ENCODE data around the gene IMMP2L. TPM values are rescaled to one million over a fixed set of nuclear protein-coding genes. Genes with fewer than 3 reads are reported as not detected.

The IMMP2L gene
- total and polyA plus RNA-seq, 2 of the 13 experiments (the other 11 are each of a cell fraction or from before 2014, with no cell fraction given), result 7.8 to 16.9 TPM

DNA sequence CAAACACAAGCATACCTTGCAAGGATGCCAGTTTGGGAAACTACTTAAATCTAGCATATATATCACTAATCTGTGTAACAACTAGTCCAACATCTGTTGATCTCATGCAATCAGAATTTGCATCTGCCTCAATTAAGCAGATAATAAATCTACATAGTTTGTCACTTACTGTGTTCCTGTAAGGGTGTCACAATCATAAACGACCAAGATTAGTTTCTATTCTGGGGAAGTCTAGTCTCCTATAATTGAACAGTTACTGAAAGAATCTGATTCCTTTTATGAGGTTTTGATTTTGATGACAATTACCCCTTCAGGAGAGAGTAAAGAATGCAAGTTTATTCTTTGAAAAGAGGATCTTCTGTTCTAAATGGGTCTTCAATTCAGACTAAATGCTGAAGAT lies 556.8 kb downstream of the IMMP2L start:
- Histone ChIP-seq H2AFZ (ENCODE audit: low read length) (no peak overlapping the region), H3K36me3 (replicated peaks in 1 of 2; ENCODE audit: control insufficient read depth in 1 of 2, insufficient read depth in 2 of 2, low read length in 2 of 2) (no peaks in the 10 kb centered on the region), H3K4me1 (ENCODE audit: insufficient read depth, low read length) (no peaks in the 10 kb centered on the region), H3K79me2 (ENCODE audit: insufficient read depth, low read length) (no peaks in the 10 kb centered on the region), H4K20me1 (ENCODE audit: insufficient read depth, low read length) (no peaks in the 10 kb centered on the region), H3K27ac (ENCODE audit: extremely low read length, insufficient read depth, low read length) (no peak overlapping the region), H3K4me3 (replicated peaks in 1 of 3; ENCODE audit: insufficient read depth in 1 of 3, low read depth in 2 of 3, low read length in 3 of 3) (no peak overlapping the region), H3K4me2 (ENCODE audit: low read depth, low read length) (no peak overlapping the region), H3K9me3 (ENCODE audit: low read length) (no peaks in the 10 kb centered on the region), H3K9ac (ENCODE audit: insufficient read depth, low read depth, low read length) (no peak overlapping the region), H3K27me3 (ENCODE audit: control insufficient read depth in 1 of 2, insufficient read depth in 2 of 2, low read length in 2 of 2) (no peaks in the 10 kb centered on the region)
- no peak for FAIRE-seq
- CTCF ChIA-PET (ENCODE audit: low intra/inter-chr PET ratio, low total read pairs), result no interaction called here
- ATAC-seq, result no peak
- no peak for DNase-seq (ENCODE audit: low spot score)
- in situ Hi-C loops (cut with HindIII; ENCODE audit: extremely low pct_ligation_motif_present, low pct_unique_long_range_greater_than_20kb), result no loop called here
- intact Hi-C loops (cut with micrococcal nuclease; ENCODE audit: unreplicated experiment), result no loop called here
- no TSS peak for BruUV-seq (replicated peaks)
- POLR2A ChIA-PET, result no interaction called here
- WGBS (ENCODE audit: low lambda C conversion rate), result 3% methylated on average over 1 of the region's 1 CpG
- TF ChIP-seq, protein P1, sequence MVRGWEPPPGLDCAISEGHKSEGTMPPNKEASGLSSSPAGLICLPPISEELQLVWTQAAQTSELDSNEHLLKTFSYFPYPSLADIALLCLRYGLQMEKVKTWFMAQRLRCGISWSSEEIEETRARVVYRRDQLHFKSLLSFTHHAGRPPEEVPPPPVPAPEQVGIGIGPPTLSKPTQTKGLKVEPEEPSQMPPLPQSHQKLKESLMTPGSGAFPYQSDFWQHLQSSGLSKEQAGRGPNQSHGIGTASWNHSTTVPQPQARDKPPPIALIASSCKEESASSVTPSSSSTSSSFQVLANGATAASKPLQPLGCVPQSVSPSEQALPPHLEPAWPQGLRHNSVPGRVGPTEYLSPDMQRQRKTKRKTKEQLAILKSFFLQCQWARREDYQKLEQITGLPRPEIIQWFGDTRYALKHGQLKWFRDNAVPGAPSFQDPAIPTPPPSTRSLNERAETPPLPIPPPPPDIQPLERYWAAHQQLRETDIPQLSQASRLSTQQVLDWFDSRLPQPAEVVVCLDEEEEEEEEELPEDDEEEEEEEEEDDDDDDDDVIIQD (CRISPR knock-in tag; IDR thresholded peaks at IDR 0.05; ENCODE audit: low read depth), result no peak
- TF ChIP-seq, protein P2, sequence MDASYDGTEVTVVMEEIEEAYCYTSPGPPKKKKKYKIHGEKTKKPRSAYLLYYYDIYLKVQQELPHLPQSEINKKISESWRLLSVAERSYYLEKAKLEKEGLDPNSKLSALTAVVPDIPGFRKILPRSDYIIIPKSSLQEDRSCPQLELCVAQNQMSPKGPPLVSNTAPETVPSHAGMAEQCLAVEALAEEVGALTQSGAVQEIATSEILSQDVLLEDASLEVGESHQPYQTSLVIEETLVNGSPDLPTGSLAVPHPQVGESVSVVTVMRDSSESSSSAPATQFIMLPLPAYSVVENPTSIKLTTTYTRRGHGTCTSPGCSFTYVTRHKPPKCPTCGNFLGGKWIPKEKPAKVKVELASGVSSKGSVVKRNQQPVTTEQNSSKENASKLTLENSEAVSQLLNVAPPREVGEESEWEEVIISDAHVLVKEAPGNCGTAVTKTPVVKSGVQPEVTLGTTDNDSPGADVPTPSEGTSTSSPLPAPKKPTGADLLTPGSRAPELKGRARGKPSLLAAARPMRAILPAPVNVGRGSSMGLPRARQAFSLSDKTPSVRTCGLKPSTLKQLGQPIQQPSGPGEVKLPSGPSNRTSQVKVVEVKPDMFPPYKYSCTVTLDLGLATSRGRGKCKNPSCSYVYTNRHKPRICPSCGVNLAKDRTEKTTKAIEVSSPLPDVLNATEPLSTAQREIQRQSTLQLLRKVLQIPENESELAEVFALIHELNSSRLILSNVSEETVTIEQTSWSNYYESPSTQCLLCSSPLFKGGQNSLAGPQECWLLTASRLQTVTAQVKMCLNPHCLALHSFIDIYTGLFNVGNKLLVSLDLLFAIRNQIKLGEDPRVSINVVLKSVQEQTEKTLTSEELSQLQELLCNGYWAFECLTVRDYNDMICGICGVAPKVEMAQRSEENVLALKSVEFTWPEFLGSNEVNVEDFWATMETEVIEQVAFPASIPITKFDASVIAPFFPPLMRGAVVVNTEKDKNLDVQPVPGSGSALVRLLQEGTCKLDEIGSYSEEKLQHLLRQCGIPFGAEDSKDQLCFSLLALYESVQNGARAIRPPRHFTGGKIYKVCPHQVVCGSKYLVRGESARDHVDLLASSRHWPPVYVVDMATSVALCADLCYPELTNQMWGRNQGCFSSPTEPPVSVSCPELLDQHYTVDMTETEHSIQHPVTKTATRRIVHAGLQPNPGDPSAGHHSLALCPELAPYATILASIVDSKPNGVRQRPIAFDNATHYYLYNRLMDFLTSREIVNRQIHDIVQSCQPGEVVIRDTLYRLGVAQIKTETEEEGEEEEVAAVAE (CRISPR knock-in tag; IDR thresholded peaks at IDR 0.05; ENCODE audit: borderline replicate concordance), result no peak
- TF ChIP-seq, protein P3, sequence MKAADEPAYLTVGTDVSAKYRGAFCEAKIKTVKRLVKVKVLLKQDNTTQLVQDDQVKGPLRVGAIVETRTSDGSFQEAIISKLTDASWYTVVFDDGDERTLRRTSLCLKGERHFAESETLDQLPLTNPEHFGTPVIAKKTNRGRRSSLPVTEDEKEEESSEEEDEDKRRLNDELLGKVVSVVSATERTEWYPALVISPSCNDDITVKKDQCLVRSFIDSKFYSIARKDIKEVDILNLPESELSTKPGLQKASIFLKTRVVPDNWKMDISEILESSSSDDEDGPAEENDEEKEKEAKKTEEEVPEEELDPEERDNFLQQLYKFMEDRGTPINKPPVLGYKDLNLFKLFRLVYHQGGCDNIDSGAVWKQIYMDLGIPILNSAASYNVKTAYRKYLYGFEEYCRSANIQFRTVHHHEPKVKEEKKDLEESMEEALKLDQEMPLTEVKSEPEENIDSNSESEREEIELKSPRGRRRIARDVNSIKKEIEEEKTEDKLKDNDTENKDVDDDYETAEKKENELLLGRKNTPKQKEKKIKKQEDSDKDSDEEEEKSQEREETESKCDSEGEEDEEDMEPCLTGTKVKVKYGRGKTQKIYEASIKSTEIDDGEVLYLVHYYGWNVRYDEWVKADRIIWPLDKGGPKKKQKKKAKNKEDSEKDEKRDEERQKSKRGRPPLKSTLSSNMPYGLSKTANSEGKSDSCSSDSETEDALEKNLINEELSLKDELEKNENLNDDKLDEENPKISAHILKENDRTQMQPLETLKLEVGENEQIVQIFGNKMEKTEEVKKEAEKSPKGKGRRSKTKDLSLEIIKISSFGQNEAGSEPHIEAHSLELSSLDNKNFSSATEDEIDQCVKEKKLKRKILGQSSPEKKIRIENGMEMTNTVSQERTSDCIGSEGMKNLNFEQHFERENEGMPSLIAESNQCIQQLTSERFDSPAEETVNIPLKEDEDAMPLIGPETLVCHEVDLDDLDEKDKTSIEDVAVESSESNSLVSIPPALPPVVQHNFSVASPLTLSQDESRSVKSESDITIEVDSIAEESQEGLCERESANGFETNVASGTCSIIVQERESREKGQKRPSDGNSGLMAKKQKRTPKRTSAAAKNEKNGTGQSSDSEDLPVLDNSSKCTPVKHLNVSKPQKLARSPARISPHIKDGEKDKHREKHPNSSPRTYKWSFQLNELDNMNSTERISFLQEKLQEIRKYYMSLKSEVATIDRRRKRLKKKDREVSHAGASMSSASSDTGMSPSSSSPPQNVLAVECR (CRISPR knock-in tag; IDR thresholded peaks at IDR 0.05; ENCODE audit: borderline replicate concordance), result no peak
- TF ChIP-seq, protein P4, sequence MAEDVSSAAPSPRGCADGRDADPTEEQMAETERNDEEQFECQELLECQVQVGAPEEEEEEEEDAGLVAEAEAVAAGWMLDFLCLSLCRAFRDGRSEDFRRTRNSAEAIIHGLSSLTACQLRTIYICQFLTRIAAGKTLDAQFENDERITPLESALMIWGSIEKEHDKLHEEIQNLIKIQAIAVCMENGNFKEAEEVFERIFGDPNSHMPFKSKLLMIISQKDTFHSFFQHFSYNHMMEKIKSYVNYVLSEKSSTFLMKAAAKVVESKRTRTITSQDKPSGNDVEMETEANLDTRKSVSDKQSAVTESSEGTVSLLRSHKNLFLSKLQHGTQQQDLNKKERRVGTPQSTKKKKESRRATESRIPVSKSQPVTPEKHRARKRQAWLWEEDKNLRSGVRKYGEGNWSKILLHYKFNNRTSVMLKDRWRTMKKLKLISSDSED (CRISPR knock-in tag; IDR thresholded peaks at IDR 0.05), result no peak
- TF ChIP-seq GLI4 (CRISPR knock-in tag; IDR thresholded peaks at IDR 0.05; ENCODE audit: borderline replicate concordance) (no peak), ZNF12 (CRISPR knock-in tag; IDR thresholded peaks at IDR 0.05) (no peak), ZNF296 (CRISPR knock-in tag; conservative IDR thresholded peaks at IDR 0.05) (no peak), ZNF761 (CRISPR knock-in tag; conservative IDR thresholded peaks at IDR 0.05) (no peak), SSRP1 (CRISPR knock-in tag; IDR thresholded peaks at IDR 0.05) (no peak)
- TF ChIP-seq, protein P5, sequence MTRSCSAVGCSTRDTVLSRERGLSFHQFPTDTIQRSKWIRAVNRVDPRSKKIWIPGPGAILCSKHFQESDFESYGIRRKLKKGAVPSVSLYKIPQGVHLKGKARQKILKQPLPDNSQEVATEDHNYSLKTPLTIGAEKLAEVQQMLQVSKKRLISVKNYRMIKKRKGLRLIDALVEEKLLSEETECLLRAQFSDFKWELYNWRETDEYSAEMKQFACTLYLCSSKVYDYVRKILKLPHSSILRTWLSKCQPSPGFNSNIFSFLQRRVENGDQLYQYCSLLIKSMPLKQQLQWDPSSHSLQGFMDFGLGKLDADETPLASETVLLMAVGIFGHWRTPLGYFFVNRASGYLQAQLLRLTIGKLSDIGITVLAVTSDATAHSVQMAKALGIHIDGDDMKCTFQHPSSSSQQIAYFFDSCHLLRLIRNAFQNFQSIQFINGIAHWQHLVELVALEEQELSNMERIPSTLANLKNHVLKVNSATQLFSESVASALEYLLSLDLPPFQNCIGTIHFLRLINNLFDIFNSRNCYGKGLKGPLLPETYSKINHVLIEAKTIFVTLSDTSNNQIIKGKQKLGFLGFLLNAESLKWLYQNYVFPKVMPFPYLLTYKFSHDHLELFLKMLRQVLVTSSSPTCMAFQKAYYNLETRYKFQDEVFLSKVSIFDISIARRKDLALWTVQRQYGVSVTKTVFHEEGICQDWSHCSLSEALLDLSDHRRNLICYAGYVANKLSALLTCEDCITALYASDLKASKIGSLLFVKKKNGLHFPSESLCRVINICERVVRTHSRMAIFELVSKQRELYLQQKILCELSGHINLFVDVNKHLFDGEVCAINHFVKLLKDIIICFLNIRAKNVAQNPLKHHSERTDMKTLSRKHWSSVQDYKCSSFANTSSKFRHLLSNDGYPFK (CRISPR knock-in tag; IDR thresholded peaks at IDR 0.05; ENCODE audit: borderline replicate concordance), result no peak

Data from HepG2 (cell line).